ENCODE measurements around the gene RB1.

DNA sequence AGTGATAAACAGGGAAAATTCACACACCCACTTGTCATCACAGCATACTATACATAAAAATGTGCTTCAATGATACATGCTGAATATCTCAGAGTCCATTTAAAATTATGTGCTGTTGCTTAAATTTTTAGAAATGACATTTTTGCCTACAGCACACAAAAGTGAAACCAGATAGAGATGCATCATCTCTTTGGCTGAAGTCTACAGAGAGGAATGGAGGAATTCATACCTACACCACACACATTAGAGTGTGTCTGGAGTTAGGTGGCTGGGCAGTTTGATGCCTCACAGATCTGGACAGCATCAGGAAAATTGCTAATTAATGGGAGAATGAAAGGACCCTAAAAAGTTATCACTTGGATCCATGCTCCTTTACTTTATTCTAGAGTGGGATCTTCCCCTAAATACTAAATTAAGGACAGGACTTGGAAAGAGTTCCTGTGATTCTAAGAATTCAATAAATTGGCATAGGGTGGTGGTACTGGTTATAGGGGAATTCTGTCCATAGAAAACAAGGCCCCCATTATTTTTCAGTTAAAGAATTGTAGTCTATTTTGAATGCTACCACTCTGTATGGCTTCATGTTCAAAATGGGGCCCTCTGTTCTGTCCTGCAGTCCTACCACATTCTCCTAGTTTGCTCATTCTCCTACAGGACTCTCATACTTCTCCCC is 188.0 kb downstream of the RB1 start:
- TF ChIP-seq, protein P1, sequence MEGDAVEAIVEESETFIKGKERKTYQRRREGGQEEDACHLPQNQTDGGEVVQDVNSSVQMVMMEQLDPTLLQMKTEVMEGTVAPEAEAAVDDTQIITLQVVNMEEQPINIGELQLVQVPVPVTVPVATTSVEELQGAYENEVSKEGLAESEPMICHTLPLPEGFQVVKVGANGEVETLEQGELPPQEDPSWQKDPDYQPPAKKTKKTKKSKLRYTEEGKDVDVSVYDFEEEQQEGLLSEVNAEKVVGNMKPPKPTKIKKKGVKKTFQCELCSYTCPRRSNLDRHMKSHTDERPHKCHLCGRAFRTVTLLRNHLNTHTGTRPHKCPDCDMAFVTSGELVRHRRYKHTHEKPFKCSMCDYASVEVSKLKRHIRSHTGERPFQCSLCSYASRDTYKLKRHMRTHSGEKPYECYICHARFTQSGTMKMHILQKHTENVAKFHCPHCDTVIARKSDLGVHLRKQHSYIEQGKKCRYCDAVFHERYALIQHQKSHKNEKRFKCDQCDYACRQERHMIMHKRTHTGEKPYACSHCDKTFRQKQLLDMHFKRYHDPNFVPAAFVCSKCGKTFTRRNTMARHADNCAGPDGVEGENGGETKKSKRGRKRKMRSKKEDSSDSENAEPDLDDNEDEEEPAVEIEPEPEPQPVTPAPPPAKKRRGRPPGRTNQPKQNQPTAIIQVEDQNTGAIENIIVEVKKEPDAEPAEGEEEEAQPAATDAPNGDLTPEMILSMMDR (IDR thresholded peaks at IDR 0.05) = no peak
- TF ChIP-seq POLR2A (IDR thresholded peaks at IDR 0.05) = no peak
